ENCODE data around the gene TCEAL8.

Gene TCEAL8, protein sequence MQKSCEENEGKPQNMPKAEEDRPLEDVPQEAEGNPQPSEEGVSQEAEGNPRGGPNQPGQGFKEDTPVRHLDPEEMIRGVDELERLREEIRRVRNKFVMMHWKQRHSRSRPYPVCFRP

GRCh38 chrX:103254921-103255493 is at the start of gene TCEAL8:
Gene TCEAL8 (minus strand): TSS chrX:103255155. CDS start chrX:103253979, 1,176 bp downstream.
- peak; percentile 69 to 79 for DNase-seq (ENCODE audit: low read depth in 2 of 2)
- no peak for TF ChIP-seq CTCF (IDR thresholded peaks at IDR 0.05; ENCODE audit: low read depth, low read length)
- peak within 1 kb of the TSS; percentile 60 to 72 for H3K4me3 ChIP-seq (replicated peaks in 1 of 2; ENCODE audit: low read depth in 2 of 2, low read length in 2 of 2)

DNA sequence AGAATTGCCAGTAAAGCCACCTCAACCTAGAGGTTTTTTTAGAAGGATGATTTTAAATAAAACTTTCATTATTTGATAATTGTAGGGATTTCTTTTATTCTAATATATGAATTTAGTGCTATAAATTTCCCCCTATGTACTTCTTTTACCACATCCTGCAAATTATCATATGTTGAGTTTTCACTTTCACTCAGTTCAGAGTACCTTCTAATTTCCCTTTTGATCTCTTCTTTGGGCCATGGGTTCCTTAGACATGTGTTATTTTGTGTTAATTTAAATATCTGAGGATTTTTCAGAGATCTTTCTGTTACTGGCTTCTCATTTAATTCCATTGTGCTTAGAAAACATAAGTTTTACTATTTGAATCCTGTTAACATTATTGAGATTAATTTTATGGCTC is 49.8 kb upstream of the TCEAL8 start:
- TF ChIP-seq CTCF (IDR thresholded peaks at IDR 0.05; ENCODE audit: low read depth, low read length): no peak
- no peak for DNase-seq (ENCODE audit: low read depth in 2 of 2)
- H3K4me3 ChIP-seq (replicated peaks in 1 of 2; ENCODE audit: low read depth in 2 of 2, low read length in 2 of 2): no peak overlapping the region

DNA sequence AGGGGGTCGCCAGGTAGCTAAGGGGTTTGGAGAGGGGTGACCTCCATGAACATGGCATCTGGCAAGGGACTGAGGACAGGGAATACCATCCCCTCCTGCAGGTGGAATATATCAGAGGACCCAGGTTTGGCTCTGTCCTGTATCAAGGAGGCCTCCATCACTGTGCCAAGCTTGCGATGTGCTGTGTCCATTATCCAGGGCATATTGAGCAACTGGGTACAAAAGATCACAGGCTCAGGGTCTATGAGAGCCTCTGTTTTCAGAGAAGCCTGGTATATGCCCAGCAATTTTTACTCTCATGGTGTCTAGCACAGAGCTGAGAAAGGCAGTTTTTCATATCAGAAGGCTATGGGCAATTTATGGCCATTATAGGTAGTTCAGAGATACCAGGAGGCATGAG is 38.2 kb upstream of the TCEAL8 start:
- no peak for DNase-seq (ENCODE audit: low read depth in 2 of 2)
- H3K4me3 ChIP-seq (replicated peaks in 1 of 2; ENCODE audit: low read depth in 2 of 2, low read length in 2 of 2): no peak overlapping the region
- TF ChIP-seq CTCF (IDR thresholded peaks at IDR 0.05; ENCODE audit: low read depth, low read length): no peak

GRCh38 chrX:103279624-103280023 is 24.7 kb upstream of the TCEAL8 start:
- no peak for TF ChIP-seq CTCF (IDR thresholded peaks at IDR 0.05; ENCODE audit: low read depth, low read length)
- H3K4me3 ChIP-seq (replicated peaks in 1 of 2; ENCODE audit: low read depth in 2 of 2, low read length in 2 of 2): no peak overlapping the region
- DNase-seq (ENCODE audit: low read depth in 2 of 2): no peak

DNA sequence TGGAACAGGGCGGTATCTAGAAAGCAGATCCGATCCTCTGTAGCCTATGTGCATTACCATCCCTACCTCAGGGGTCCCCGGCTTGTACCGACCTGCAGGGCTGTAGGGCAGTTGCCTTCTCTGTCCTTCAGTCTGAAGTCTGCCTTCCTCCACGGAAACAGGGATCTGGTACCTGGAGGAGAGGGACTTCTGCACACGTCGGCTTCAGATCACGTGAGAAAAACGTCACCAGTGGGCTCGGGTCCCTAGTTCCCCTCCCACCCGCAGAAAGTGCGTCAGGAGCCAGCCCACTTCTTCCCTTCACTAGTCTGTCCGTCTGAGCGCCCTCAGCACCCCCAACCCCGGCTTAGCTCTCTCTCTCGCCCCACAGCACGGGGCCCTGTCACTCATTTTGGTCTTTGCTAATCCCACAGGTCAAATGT is 21.6 kb upstream of the TCEAL8 start, which contains the start of gene TCEAL5:
Gene TCEAL5, minus strand, starts transcription at position 170 of the 422 bp plus-strand sequence. CDS start 2,187 bp downstream, outside the sequence.
- no peak within 1 kb of the TSS for H3K4me3 ChIP-seq (replicated peaks in 1 of 2; ENCODE audit: low read depth in 2 of 2, low read length in 2 of 2)
- no peak for DNase-seq (ENCODE audit: low read depth in 2 of 2)
- no peak for TF ChIP-seq CTCF (IDR thresholded peaks at IDR 0.05; ENCODE audit: low read depth, low read length)

- no peak for DNase-seq (ENCODE audit: low read depth in 2 of 2)
- no peak overlapping the region for H3K4me3 ChIP-seq (replicated peaks in 1 of 2; ENCODE audit: low read depth in 2 of 2, low read length in 2 of 2)
- TF ChIP-seq CTCF (IDR thresholded peaks at IDR 0.05; ENCODE audit: low read depth, low read length): no peak
Observed at GRCh38 chrX:103275947-103276567, 21.1 kb upstream of the TCEAL8 start.

Measured in cardiac fibroblast (primary cell).